Measurements from ENCODE around the gene CRYBB1. TPM values are rescaled to one million over a fixed set of nuclear protein-coding genes. Genes with fewer than 3 reads are reported as not detected.

The CRYBB1 gene
- total RNA-seq, 2 experiments from 2014 or later = not detected

GRCh38 chr22:26587991-26588613 lies 29.7 kb downstream of the CRYBB1 start:
- ChIA-PET POLR2A (interaction anchor here (0.6 kb wide), 1 partner anchor 57 kb away, joined by 3 read pairs; no protein-coding TSS in a partner anchor), CTCF (interaction anchor here (0.9 to 2.1 kb wide), 2 partner anchors 13 to 56 kb away, joined by 3 to 4 read pairs; no protein-coding TSS in a partner anchor)

GRCh38 chr22:26586556-26587325 lies 31.1 kb downstream of the CRYBB1 start:
- CTCF ChIA-PET = interaction anchor here (1.5 to 2.1 kb wide), 2 partner anchors 55 to 57 kb away, joined by 3 to 4 read pairs; no protein-coding TSS in a partner anchor
- POLR2A ChIA-PET = no interaction called here

- ChIA-PET POLR2A (interaction anchor here (0.6 kb wide), 1 partner anchor 46 kb away, joined by 5 read pairs; no protein-coding TSS in a partner anchor), CTCF (interaction anchor here (0.6 kb wide), 1 partner anchor 59 kb away, joined by 3 read pairs; no protein-coding TSS in a partner anchor)
These were observed 32.6 kb downstream of the CRYBB1 start for GRCh38 chr22:26585104-26585790.

GRCh38 chr22:26584010-26584409 lies 33.8 kb downstream of the CRYBB1 start:
- POLR2A ChIA-PET = no interaction called here
- CTCF ChIA-PET = no interaction called here

GRCh38 chr22:26581633-26582168 lies 36.1 kb downstream of the CRYBB1 start:
- ChIA-PET POLR2A (no interaction called here), CTCF (no interaction called here)

GRCh38 chr22:26581026-26581425 lies 36.8 kb downstream of the CRYBB1 start:
- ChIA-PET CTCF (no interaction called here), POLR2A (no interaction called here)

- ChIA-PET POLR2A (no interaction called here), CTCF (interaction anchor here (0.5 kb wide), 1 partner anchor 64 kb away, joined by 3 read pairs; no protein-coding TSS in a partner anchor)
These were observed 37.4 kb downstream of the CRYBB1 start for GRCh38 chr22:26580240-26580962.

GRCh38 chr22:26579331-26579886 lies 38.4 kb downstream of the CRYBB1 start:
- ChIA-PET POLR2A (no interaction called here), CTCF (interaction anchor here (1.0 kb wide), 1 partner anchor 24 kb away, joined by 5 read pairs; no protein-coding TSS in a partner anchor)

- ChIA-PET POLR2A (interaction anchor here (1.3 kb wide), 1 partner anchor 13 kb away, joined by 10 read pairs; the partner anchor contains the start of gene TPST2), CTCF (no interaction called here)
These were observed 40.7 kb downstream of the CRYBB1 start for GRCh38 chr22:26577081-26577480.

- ChIA-PET POLR2A (no interaction called here), CTCF (no interaction called here)
These were observed 41.7 kb downstream of the CRYBB1 start for GRCh38 chr22:26576026-26576680.

- ChIA-PET POLR2A (no interaction called here), CTCF (no interaction called here)
These were observed 43.7 kb downstream of the CRYBB1 start for GRCh38 chr22:26574001-26574723.

- ChIA-PET POLR2A (no interaction called here), CTCF (interaction anchor here (0.6 kb wide), 1 partner anchor 37 kb away, joined by 3 read pairs; no protein-coding TSS in a partner anchor)
These were observed 44.7 kb downstream of the CRYBB1 start for GRCh38 chr22:26573026-26573662.

- POLR2A ChIA-PET = no interaction called here
- CTCF ChIA-PET = no interaction called here
These were observed 46.8 kb downstream of the CRYBB1 start for GRCh38 chr22:26570864-26571525.

GRCh38 chr22:26570115-26570514 lies 47.7 kb downstream of the CRYBB1 start:
- ChIA-PET CTCF (interaction anchor here (0.7 kb wide), 1 partner anchor 87 kb away, joined by 3 read pairs; the partner anchor contains the start of genes HPS4 and SRRD), POLR2A (no interaction called here)

GRCh38 chr22:26568207-26568706 lies 49.6 kb downstream of the CRYBB1 start:
- CTCF ChIA-PET = interaction anchor here (0.9 kb wide), 1 partner anchor 42 kb away, joined by 5 read pairs; no protein-coding TSS in a partner anchor

GRCh38 chr22:26567610-26568009 lies 50.2 kb downstream of the CRYBB1 start:
- CTCF ChIA-PET = no interaction called here
- POLR2A ChIA-PET = no interaction called here

More at GRCh38 chr22:26568207-26568706, 49.6 kb downstream of the CRYBB1 start:
- POLR2A ChIA-PET = no interaction called here

GRCh38 chr22:26566994-26567393 lies 50.8 kb downstream of the CRYBB1 start:
- POLR2A ChIA-PET = no interaction called here

More at GRCh38 chr22:26566994-26567393, 50.8 kb downstream of the CRYBB1 start:
- CTCF ChIA-PET = no interaction called here
